H1 (cell line): Measurements from ENCODE around the gene VIT. TPM values are rescaled to one million over a fixed set of nuclear protein-coding genes. Genes with fewer than 3 reads are reported as not detected.

ENCODE experiments used
- CTCF ChIA-PET: fragments of 300-600 bp; sonication (Branson Sonifier 250); formaldehyde crosslinking; loops from one replicate; lab custom pipeline; 2021; ENCODE audit not compliant: partially characterized antibody; lab: Charles Lee
- POLR2A ChIA-PET: fragments of 300-600 bp; sonication (Branson Sonifier 250); formaldehyde crosslinking; loops from one replicate; lab custom pipeline; 2021; ENCODE audit warnings: inconsistent platforms; ENCODE audit not compliant: partially characterized antibody; lab: Charles Lee
- DNase-seq, 2 experiments: peaks; one replicate each; pipeline versions ENCODE4 v3.0.0 to v3.0.0-alpha.2; 2010 to 2022; ENCODE audit warnings: low spot score in 2 of 2, low read depth in 1 of 2, mixed read lengths in 1 of 2
- FAIRE-seq: peaks from 2 replicates; lab custom pipeline; 2011; peaks lifted over from hg19 to GRCh38; lab: Jason Lieb, UNC
- H2AFZ ChIP-seq: 2 replicates; pipeline ENCODE4 v1.8.1; 2012; ENCODE audit warnings: low read length, inconsistent platforms
- H2AK5ac ChIP-seq: 2 replicates; pipeline ENCODE4 v1.6.1; 2013; ENCODE audit warnings: low read depth, low read length
- H2BK120ac ChIP-seq: replicated peaks from 2 replicates; pipeline ENCODE3; 2013; ENCODE audit warnings: low read depth, low read length, inconsistent platforms
- H2BK12ac ChIP-seq: 2 replicates; pipeline ENCODE4 v1.6.1; 2013; ENCODE audit warnings: low read depth, low read length
- H2BK15ac ChIP-seq: 2 replicates; pipeline ENCODE4 v1.6.1; 2013; ENCODE audit warnings: low read length
- H2BK20ac ChIP-seq: 2 replicates; pipeline ENCODE4 v1.6.1; 2013; ENCODE audit warnings: low read length
- H2BK5ac ChIP-seq: 2 replicates; pipeline ENCODE4 v1.6.1; 2013; ENCODE audit warnings: low read depth, low read length
- H3K14ac ChIP-seq: 2 replicates; pipeline ENCODE4 v1.6.1; 2013; ENCODE audit warnings: inconsistent platforms; ENCODE audit not compliant: insufficient read length
- H3K18ac ChIP-seq: 2 replicates; pipeline ENCODE4 v1.6.1; 2013; ENCODE audit warnings: low read length; ENCODE audit errors: extremely low read depth
- H3K23ac ChIP-seq: 2 replicates; pipeline ENCODE4 v1.6.1; 2013; ENCODE audit warnings: inconsistent platforms; ENCODE audit not compliant: insufficient read length
- H3K23me2 ChIP-seq: 2 replicates; pipeline ENCODE4 v1.6.1; 2013; ENCODE audit warnings: low read depth, low read length
- H3K27ac ChIP-seq: 2 replicates; pipeline ENCODE4 v1.6.1; 2011; ENCODE audit warnings: low read depth, low read length, inconsistent platforms
- H3K27me3 ChIP-seq, 4 experiments: replicated peaks in 1 of 4; 1 replicate in 1 of 4; 2 replicates in 3 of 4; pipeline versions ENCODE4 v1.6.1 to v1.8.1; 2011 to 2013; ENCODE audit warnings: low read length in 3 of 4, mild to moderate bottlenecking in 3 of 4, inconsistent platforms in 2 of 4, mixed read lengths in 2 of 4, moderate library complexity in 1 of 4; ENCODE audit not compliant: control insufficient read depth in 3 of 4, insufficient read depth in 3 of 4; ENCODE audit errors: extremely low read depth in 1 of 4
- H3K36me3 ChIP-seq, 4 experiments: 2 replicates each; pipeline versions ENCODE4 v1.6.1 to v1.8.1; 2011 to 2013; ENCODE audit warnings: mild to moderate bottlenecking in 4 of 4, low read length in 3 of 4, moderate library complexity in 2 of 4, control low read depth in 1 of 4, inconsistent platforms in 1 of 4; ENCODE audit not compliant: insufficient read depth in 4 of 4, control insufficient read depth in 2 of 4
- H3K4ac ChIP-seq: replicated peaks from 2 replicates; pipeline ENCODE3; 2013; ENCODE audit warnings: low read length, low read depth, mixed read lengths, inconsistent platforms; ENCODE audit not compliant: insufficient read length
- H3K4me1 ChIP-seq, 4 experiments: replicated peaks in 1 of 4; 1 replicate in 1 of 4; 2 replicates in 3 of 4; pipeline versions ENCODE4 v1.6.1 to v1.8.1; 2011 to 2013; ENCODE audit warnings: low read length in 3 of 4, inconsistent platforms in 2 of 4, mixed read lengths in 1 of 4; ENCODE audit not compliant: insufficient read depth in 4 of 4, control insufficient read depth in 3 of 4
- H3K4me2 ChIP-seq, 2 experiments: 2 replicates each; pipeline versions ENCODE4 v1.6.1 to v1.8.1; 2011 to 2013; ENCODE audit warnings: low read depth in 2 of 2, low read length in 2 of 2, control low read depth in 1 of 2, inconsistent platforms in 1 of 2, mild to moderate bottlenecking in 1 of 2; ENCODE audit not compliant: insufficient read depth in 1 of 2
- H3K4me3 ChIP-seq, 4 experiments: fragments of 200-600, 300-600 bp in 1 of 4; sonication (generic), shearing (Covaris generic), sonication (Bioruptor Twin) in 1 of 4; 2 replicates each; pipeline versions ENCODE4 v1.5.1 to v1.8.1; 2011 to 2016; ENCODE audit warnings: low read length in 4 of 4, low read depth in 3 of 4, control low read depth in 2 of 4, inconsistent platforms in 2 of 4, mild to moderate bottlenecking in 2 of 4, mixed read lengths in 1 of 4, moderate library complexity in 1 of 4; ENCODE audit not compliant: insufficient read depth in 2 of 4; ENCODE audit errors: extremely low read depth in 1 of 4
- H3K56ac ChIP-seq: replicated peaks from 2 replicates; pipeline ENCODE3; 2013; ENCODE audit warnings: low read depth, mild to moderate bottlenecking, mixed read lengths, low read length, inconsistent platforms; ENCODE audit not compliant: insufficient read length
- H3K79me1 ChIP-seq: 2 replicates; pipeline ENCODE4 v1.6.1; 2013; ENCODE audit warnings: low read depth, low read length, control low read depth
- H3K79me2 ChIP-seq, 2 experiments: 2 replicates each; pipeline versions ENCODE4 v1.6.1 to v1.8.1; 2012 to 2013; ENCODE audit warnings: low read length in 2 of 2, mild to moderate bottlenecking in 2 of 2, inconsistent platforms in 1 of 2; ENCODE audit not compliant: insufficient read depth in 2 of 2, control insufficient read depth in 1 of 2
- H3K9ac ChIP-seq, 4 experiments: replicated peaks in 1 of 4; 1 replicate in 1 of 4; 2 replicates in 3 of 4; pipeline versions ENCODE4 v1.6.1 to v1.8.1; 2011 to 2013; ENCODE audit warnings: low read depth in 3 of 4, low read length in 3 of 4, control low read depth in 2 of 4, mild to moderate bottlenecking in 2 of 4, moderate library complexity in 2 of 4, inconsistent platforms in 1 of 4; ENCODE audit errors: extremely low read depth in 1 of 4
- H3K9me3 ChIP-seq, 2 experiments: 2 replicates each; pipeline versions ENCODE4 v1.6.1 to v1.8.1; 2012 to 2013; ENCODE audit warnings: mild to moderate bottlenecking in 2 of 2, moderate library complexity in 2 of 2, control low read depth in 1 of 2, inconsistent platforms in 1 of 2, low read depth in 1 of 2, low read length in 1 of 2, mixed read lengths in 1 of 2; ENCODE audit not compliant: insufficient read depth in 2 of 2
- H4K20me1 ChIP-seq, 2 experiments: replicated peaks in 1 of 2; 2 replicates each; pipeline versions ENCODE3 to v1.8.1; 2011 to 2013; ENCODE audit warnings: inconsistent platforms in 2 of 2, low read length in 2 of 2, mild to moderate bottlenecking in 1 of 2; ENCODE audit not compliant: insufficient read depth in 2 of 2, control insufficient read depth in 1 of 2
- H4K5ac ChIP-seq: 2 replicates; pipeline ENCODE4 v1.6.1; 2013; ENCODE audit warnings: low read length, low read depth, mixed read lengths, inconsistent platforms; ENCODE audit not compliant: insufficient read length
- H4K8ac ChIP-seq: 2 replicates; pipeline ENCODE4 v1.8.0; 2013; ENCODE audit warnings: mild to moderate bottlenecking, moderate library complexity, low read length, inconsistent platforms; ENCODE audit not compliant: insufficient read depth; ENCODE audit errors: extremely low read depth
- H4K91ac ChIP-seq: replicated peaks from 2 replicates; pipeline ENCODE3; 2013; ENCODE audit warnings: low read length, mixed read lengths, inconsistent platforms; ENCODE audit not compliant: insufficient read length
- KDM5A ChIP-seq: fragments of 200-600 bp; IDR thresholded peaks from 2 replicates; pipeline ENCODE4 v1.7.1; 2012; ENCODE audit warnings: mild to moderate bottlenecking, low read length, inconsistent platforms, mixed read lengths
- WGBS, 2 experiments: shearing (Covaris generic) in 1 of 2; methylation state at CpG; one replicate each; pipeline versions ENCODE4 v1.1.6 to v1.1.7; 2013 to 2015; ENCODE audit warnings: low lambda C conversion rate in 2 of 2, mixed read lengths in 2 of 2, inconsistent platforms in 1 of 2, low coverage in 1 of 2, missing lambda C conversion rate in 1 of 2; ENCODE audit not compliant: insufficient replicate concordance in 2 of 2, insufficient coverage in 1 of 2, insufficient read length in 1 of 2; ENCODE audit errors: extremely low coverage in 1 of 2, missing lambda C conversion rate in 1 of 2; 5-methylcytosine and 5-hydroxymethylcytosine counted together
- polyA plus RNA-seq, 7 experiments: library from polyadenylated mRNA; depleted of rRNA in 3 of 7; stranded (reverse) in 5 of 7; unstranded in 2 of 7; fragments of >200 nt in 5 of 7; fragments of 200-250 nt in 2 of 7; gene quantifications; 1 replicate in 5 of 7; 2 replicates in 1 of 7; 4 replicates in 1 of 7; pipeline versions ENCODE4 v1.2.1 to v1.2.3, GENCODE V29; 2011 to 2013; ENCODE audit warnings: missing spikeins in 2 of 7, mixed read lengths in 2 of 7
- total RNA-seq: library from RNA; stranded (reverse); fragmentation: NEBNext Ultra II Directional; extraction: Animal tissue kit (Norgen Biotek cat#: 25700); gene quantifications from 2 replicates; pipeline ENCODE4 v1.2.1, GENCODE V29; 2021

Gene VIT
- total and polyA plus RNA-seq, 2 of the 8 experiments (the other 6 are each of a cell fraction or from before 2014, with no cell fraction given) = 0.03 TPM; not detected in 1

DNA sequence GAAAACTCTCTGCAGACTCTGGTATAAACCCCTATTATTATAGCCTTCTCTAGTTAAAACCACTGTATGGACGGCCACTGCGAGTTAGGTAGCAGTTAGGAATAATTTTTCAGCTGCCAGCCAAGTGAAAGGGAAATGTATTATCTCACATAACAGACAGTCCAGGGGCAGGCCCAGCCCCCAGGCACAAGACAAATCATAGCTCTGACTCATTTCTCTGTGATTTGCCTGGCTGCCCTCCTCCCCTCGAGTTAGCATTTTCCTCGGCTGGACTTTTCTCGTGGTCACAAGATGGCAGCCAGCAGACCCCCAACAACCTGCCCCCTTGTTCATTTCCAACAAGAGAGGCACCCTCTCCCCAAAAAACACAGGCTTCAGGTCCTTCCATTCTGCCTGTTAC, 10.5 kb downstream of the VIT start:
- Histone ChIP-seq H4K5ac (no peak overlapping the region), H3K23me2 (no peaks in the 10 kb centered on the region), H3K79me2 (no peaks in the 10 kb centered on the region), H2BK15ac (no peak overlapping the region), H3K18ac (no peak overlapping the region), H3K4me1 (peaks cover 0 to 1% (median 0%) of the 10 kb centered on the region in 4 experiments; a peak in 1 of 7 replicates), H3K4me3 (no peak overlapping the region), H2AFZ (no peak overlapping the region), H2BK20ac (no peak overlapping the region), H3K14ac (no peak overlapping the region), H3K79me1 (no peaks in the 10 kb centered on the region), H3K4ac (no peak overlapping the region), H2BK12ac (no peak overlapping the region), H3K9ac (no peak overlapping the region), H3K4me2 (no peak overlapping the region), H4K8ac (no peak overlapping the region), H2BK5ac (no peak overlapping the region)
- DNase-seq = no peak
- POLR2A ChIA-PET = no interaction called here
- WGBS, 2 experiments = 89% methylated on average over 5 of the region's 5 CpGs; no CpG with 5 or more reads in 1 of the 2 experiments
- TF ChIP-seq KDM5A = no peak
- TF ChIP-seq, all 59 proteins: peak for 0
- Histone ChIP-seq H4K20me1 (no peaks in the 10 kb centered on the region), H3K23ac (no peak overlapping the region), H2BK120ac (no peak overlapping the region), H3K56ac (no peak overlapping the region), H3K27ac (no peak overlapping the region), H3K9me3 (peaks cover 0 to 11% of the 10 kb centered on the region in 2 experiments; a peak in 1 of 4 replicates), H4K91ac (no peak overlapping the region), H3K36me3 (no peaks in the 10 kb centered on the region), H2AK5ac (no peak overlapping the region), H3K27me3 (no peaks in the 10 kb centered on the region)
- CTCF ChIA-PET = interaction anchor here (0.5 to 2.3 kb wide), 7 partner anchors 12 to 834 kb away, joined by 3 to 6 read pairs (median 3); no protein-coding TSS in a partner anchor
- no peak for FAIRE-seq
